Epidermal melanocyte (primary cell): Measurements from ENCODE around the gene CHMP3.
"Not testable (repeated sequence)": the region's sequence is repeated elsewhere in the genome, so short reads cannot be mapped to it uniquely, and the experiment has no call there.

Experiments
- DNase-seq: peaks from one replicate; pipeline ENCODE4 v3.0.0; 2011; ENCODE audit warnings: low spot score; ENCODE audit not compliant: insufficient read length

The CHMP3 gene

DNA sequence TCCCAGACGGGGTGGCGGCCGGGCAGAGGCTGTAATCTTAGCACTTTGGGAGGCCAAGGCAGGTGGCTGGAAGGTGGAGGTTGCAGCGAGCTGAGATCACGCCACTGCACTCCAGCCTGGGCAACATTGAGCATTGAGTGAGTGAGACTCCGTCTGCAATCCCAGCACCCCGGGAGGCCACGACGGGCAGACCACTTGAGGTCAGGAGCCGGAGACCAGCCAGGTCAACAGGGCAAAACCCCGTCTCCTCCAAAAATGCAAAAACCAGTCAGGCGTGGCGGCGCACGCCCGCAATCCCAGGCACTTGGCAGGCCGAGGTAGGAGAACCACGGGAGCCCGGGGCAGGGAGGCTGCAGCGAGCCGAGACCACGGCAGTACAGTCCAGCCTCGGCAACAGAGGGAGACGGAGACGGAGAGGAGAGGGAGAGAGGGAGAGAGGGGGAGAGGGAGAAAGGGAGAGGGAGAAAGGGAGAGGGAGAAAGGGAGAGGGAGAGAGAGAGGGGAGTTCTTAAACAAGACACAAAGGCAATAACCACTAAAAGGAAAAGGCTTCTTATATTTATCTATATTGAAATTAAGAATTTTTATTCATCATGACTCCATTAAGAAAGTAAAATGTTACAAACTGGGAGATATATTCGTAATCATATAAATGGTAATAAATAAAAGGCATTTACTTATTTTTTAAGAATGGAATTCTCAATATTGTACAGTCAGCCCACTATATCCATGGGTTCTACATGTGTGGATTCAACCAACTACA lies 13.1 kb downstream of the CHMP3 start:
- DNase-seq = not testable (repeated sequence)

DNA sequence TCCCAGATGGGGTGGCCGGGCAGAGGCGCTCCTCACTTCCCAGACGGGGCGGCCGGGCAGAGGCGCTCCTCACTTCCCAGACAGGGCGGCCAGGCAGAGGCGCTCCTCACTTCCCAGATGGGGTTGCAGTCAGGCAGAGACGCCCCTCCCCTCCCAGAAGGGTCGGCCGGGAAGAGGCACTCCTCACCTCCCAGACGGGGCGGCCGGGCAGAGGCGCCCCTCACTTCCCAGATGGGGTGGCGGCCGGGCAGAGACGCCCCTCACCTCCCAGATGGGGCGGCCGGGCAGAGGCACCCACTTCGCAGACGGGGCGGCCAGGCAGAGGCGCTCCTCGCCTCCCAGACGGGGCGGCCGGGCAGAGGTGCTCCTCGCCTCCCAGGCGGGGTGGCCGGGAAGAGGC lies 13.8 kb downstream of the CHMP3 start:
- DNase-seq = not testable (repeated sequence)

DNA sequence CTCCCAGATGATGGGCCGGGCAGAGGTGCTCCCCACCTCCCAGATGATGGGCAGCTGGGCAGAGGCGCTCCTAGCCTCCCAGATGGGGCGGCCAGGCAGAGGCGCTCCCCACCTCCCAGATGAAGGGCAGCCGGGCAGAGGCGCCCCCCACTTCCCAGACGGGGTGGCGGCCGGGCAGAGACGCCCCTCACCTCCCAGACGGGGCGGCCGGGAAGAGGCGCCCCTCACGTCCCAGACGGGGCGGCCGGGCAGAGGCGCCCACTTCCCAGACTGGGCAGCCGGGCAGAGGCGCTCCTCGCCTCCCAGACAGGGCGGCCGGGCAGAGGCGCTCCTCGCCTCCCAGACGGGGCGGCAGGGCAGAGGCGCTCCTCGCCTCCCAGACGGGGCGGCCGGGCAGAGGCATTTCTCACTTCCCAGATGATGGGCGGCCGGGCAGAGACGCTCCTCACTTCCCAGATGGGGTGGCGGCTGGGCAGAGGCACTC lies 14.3 kb downstream of the CHMP3 start:
- DNase-seq = not testable (repeated sequence)

DNA sequence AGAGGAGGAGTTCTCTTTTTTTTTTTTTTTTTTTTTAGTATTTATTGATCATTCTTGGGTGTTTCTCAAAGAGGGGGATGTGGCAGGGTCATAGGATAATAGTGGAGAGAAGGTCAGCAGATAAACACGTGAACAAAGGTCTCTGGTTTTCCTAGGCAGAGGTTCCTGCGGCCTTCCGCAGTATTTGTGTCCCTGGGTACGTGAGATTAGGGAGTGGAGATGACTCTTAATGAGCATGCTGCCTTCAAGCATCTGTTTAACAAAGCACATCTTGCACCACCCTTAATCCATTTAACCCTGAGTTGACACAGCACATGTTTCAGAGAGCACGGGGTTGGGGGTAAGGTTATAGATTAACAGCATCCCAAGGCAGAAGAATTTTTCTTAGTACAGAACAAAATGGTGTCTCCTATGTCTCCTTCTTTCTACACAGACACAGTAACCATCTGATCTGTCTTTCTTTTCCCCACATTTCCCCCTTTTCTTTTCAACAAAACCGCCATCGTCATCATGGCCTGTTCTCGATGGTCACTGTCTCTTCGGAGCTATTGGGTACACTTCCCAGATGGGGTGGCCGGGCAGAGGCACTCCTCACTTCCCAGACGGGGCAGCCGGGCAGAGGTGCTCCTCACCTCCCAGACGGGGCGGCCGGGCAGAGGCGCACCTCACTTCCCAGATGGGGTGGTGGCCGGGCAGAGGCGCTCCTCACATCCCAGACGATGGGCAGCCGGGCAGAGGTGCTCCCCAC lies 14.9 kb downstream of the CHMP3 start:
- not testable (repeated sequence) for DNase-seq

DNA sequence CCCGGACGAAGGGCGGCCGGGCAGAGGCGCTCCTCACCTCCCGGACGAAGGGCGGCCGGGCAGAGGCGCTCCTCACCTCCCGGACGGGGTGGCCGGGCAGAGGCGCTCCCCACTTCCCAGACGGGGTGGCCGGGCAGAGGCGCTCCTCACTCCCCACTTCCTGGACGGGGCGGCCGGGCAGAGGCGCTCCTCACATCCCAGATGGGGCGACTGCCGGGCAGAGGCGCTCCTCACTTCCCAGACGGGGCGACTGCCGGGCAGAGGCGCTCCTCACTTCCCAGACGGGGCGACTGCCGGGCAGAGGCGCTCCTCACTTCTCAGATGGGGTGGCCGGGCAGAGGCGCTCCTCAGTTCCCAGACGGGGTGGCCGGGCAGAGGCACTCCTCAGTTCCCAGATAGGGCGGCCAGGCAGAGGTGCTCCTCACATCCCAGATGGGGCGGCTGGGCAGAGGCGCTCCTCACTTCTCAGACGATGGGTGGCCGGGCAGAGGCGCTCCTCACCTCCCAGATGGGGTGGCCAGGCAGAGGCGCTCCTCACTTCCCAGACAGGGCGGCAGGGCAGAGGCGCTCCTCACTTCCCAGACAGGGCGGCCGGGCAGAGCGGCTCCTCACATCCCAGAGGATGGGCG lies 17.8 kb downstream of the CHMP3 start:
- not testable (repeated sequence) for DNase-seq

- DNase-seq = not testable (repeated sequence)
Measured at GRCh38 chr2:86544278-86545099, 18.8 kb downstream of the CHMP3 start.

- no peak for DNase-seq
Measured at GRCh38 chr2:86543793-86544192, 19.4 kb downstream of the CHMP3 start.

- DNase-seq = no peak
Measured at GRCh38 chr2:86543335-86543734, 19.9 kb downstream of the CHMP3 start.

DNA sequence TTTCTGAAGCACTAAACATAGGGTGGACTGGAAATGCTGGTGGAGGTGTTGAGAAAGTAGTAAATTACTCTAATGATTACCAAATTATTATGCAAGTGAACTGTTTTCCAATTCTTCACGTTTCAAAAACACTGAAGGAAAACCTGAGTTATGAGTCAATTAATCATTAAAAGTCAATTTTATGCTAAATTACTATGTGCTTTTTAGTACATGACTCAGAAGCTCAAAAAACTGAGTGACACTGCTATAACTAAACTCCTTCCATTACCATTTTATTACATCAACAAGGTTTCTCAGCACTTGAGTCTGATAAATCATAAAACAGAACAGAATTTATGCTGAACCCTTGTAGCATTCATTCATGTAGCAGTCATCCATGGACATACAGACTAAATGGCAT lies 20.4 kb downstream of the CHMP3 start:
- no peak for DNase-seq

DNA sequence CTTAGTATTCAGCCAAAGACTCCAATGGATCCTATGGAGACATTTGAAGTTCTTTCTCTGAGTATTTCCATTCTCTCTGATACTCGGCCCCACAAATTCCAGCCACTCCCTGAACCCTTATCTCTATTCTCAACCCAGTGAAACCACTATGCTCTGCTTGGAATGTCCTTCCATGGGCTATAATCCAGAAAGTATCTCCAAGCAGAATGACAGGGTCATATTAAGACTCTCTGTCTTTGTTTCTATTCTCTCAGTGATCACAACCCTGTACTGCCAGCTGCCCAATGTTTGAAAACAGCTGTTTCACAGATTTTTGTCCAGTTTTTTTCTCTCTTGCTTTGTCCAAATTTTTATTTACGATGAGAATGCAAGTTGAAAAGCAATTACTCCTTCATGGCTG lies 21.9 kb downstream of the CHMP3 start:
- DNase-seq = no peak

DNA sequence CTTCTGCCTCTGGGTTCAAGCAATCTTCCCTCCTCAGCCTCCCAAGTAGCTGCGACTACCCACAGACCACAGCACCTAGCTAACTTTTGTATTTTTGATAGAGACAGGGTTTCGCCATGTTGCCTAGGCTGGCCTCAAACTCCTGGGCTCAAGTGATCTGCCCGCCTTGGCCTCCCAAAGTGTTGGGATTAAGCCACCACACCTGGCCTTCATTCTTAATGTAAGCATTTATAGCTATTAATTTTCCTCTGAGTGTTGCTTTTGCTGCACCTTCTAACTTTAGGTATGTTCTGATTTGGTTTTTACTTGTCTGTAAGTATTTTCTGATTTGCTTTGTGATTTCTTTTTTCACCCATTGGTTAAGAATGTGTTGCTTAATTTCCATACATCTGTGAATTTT lies 29.7 kb downstream of the CHMP3 start:
- DNase-seq = no peak

- no peak for DNase-seq
Measured at GRCh38 chr2:86525421-86526340, 37.6 kb downstream of the CHMP3 start.

DNA sequence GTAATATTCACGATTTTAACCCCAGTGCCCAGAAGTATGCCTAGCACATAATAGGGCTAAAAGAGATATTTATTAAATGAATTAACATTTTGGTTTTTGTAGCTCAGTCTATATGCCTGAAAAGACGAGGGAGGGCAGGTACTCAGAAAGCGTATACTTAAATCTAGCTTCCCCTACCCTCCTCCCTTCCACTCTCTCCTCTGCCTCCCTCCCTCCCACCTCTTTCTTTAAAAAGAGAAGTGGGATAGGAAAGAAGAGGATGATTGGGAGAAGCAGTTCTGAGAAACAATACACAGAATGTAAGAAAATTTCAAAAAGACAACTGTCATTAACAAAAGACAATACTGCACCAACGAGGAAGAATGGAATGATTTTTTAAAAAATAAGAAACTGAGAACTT lies 39.8 kb downstream of the CHMP3 start:
- DNase-seq = no peak

DNA sequence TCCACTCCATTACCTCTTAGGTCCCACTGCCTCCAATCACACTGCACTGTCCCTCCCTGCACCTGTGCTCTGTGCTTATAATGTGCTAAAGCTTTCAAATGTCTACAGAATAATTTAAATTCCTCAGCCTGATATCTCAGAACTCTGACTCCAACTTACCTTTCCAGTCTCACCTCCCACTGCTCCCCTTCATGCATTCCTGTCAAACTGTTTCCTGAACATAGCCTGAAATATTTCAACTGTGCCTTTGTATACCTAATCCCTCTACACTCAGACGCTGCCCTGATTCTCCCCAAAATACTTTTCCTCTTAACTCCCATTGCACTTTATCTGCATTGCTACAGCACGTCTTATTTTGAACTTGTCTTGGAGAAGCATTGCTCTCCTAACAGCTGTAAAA lies 40.5 kb downstream of the CHMP3 start:
- DNase-seq = no peak

- no peak for DNase-seq
Measured at GRCh38 chr2:86521922-86522321, 41.3 kb downstream of the CHMP3 start.

GRCh38 chr2:86520153-86520552 lies 43.1 kb downstream of the CHMP3 start:
- DNase-seq = no peak

- no peak for DNase-seq
Measured at GRCh38 chr2:86519349-86519748, 43.9 kb downstream of the CHMP3 start.

DNA sequence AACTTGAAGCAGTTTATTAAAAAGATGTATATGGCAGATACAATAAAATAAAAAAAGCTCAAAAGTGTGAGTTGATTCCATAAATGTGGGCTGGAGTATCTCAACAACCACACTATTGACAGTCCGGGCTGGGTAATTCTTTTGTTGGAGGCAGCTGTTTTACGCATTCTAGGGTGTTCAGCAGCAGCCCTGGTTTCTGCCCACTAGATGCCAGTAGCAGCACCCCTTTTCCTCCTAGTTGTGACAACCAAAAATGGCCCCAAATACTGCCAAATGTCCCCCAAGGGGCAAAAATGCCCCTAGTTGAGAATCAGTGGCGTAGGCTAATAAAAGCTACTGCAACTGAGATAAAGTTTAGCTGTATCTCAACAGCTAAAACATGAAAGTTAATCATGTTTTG lies 44.8 kb downstream of the CHMP3 start:
- no peak for DNase-seq

- DNase-seq = no peak
Measured at GRCh38 chr2:86513948-86514660, 49.1 kb downstream of the CHMP3 start.

GRCh38 chr2:86512892-86513291 lies 50.4 kb downstream of the CHMP3 start:
- no peak for DNase-seq
